ENCODE measurements around the gene CALD1. TPM values are rescaled to one million over a fixed set of nuclear protein-coding genes. Genes with fewer than 3 reads are reported as not detected.

CALD1 gene
- total RNA-seq, 2 donors from 2014 or later, result 307 to 314 TPM

DNA sequence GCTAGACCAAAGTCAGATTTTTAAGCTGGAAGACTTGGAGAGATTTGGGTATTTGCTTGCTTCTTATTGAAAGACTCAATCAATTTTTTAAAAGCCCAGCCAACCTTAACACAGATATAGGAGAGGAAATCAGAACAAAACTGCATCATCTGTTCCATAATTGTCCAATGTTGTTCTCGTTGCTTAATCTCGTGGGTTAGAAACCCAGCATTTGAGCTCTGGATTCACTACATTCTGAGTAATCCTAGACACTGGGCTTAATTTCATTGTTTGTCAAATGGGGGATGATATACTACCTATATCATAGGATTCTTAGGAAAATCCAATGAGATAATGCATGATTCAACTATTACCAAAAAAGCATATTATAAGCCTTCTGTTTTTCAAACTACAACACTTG lies 48.9 kb downstream of the CALD1 start:
- H3K4me1 ChIP-seq (replicated peaks), result no peaks in the 10 kb centered on the region
- H3K27ac ChIP-seq, result peak overlapping the region; percentile 31 to 50
- 81% methylated on average over 2 of the region's 2 CpGs for WGBS
- no peak overlapping the region for H3K4me3 ChIP-seq
- no peaks in the 10 kb centered on the region for H3K9me3 ChIP-seq
- intact Hi-C loops (cut with DNase I), result loop anchor here (5.0 kb wide), 1 partner anchor 46 kb away; no protein-coding TSS in a partner anchor
- no peaks in the 10 kb centered on the region for H3K27me3 ChIP-seq (replicated peaks; ENCODE audit: insufficient read depth)
- no peaks in the 10 kb centered on the region for H3K36me3 ChIP-seq
- DNase-seq (ENCODE audit: low spot score), result no peak
- TF ChIP-seq, protein P1, sequence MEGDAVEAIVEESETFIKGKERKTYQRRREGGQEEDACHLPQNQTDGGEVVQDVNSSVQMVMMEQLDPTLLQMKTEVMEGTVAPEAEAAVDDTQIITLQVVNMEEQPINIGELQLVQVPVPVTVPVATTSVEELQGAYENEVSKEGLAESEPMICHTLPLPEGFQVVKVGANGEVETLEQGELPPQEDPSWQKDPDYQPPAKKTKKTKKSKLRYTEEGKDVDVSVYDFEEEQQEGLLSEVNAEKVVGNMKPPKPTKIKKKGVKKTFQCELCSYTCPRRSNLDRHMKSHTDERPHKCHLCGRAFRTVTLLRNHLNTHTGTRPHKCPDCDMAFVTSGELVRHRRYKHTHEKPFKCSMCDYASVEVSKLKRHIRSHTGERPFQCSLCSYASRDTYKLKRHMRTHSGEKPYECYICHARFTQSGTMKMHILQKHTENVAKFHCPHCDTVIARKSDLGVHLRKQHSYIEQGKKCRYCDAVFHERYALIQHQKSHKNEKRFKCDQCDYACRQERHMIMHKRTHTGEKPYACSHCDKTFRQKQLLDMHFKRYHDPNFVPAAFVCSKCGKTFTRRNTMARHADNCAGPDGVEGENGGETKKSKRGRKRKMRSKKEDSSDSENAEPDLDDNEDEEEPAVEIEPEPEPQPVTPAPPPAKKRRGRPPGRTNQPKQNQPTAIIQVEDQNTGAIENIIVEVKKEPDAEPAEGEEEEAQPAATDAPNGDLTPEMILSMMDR (IDR thresholded peaks at IDR 0.05), result no peak
- TF ChIP-seq POLR2A (IDR thresholded peaks at IDR 0.05) (no peak), POLR2AphosphoS5 (IDR thresholded peaks at IDR 0.05) (no peak)

DNA sequence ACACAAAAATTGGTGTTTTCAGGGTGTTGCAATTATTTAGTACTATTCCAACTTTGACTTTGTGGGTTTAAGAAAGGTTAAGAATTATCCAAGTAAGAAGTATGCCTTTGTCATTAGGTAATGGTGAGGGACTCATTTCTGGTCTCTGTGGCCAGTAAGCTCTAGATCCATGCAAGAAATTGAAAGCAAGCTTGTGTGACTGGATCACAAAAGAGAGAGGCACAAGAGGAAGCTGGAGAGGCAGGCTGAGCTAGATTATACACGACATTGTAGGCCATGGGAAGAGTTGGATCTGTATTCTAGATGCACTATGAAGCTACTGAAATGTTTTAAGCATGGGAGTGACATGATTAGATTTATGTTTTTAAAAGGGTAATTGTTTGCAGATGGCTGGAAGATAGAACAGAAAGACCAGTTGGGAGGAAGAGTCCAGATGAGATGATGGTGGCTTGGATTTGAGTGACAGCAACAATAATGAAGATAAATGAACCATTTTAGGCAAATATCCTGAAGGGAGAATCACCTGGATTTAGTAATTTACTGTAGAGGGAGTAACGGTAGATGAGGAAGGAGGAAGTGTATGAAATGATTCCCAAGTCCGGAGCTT lies 50.0 kb downstream of the CALD1 start:
- TF ChIP-seq POLR2AphosphoS5 (IDR thresholded peaks at IDR 0.05), result no peak
- TF ChIP-seq POLR2A (IDR thresholded peaks at IDR 0.05), result no peak
- TF ChIP-seq, protein P1 (IDR thresholded peaks at IDR 0.05), result no peak

GRCh38 chr7:134831862-134832261 lies 52.4 kb downstream of the CALD1 start:
- H3K27ac ChIP-seq, result peak overlapping the region; percentile 14 to 18

More for the DNA sequence above, 50.0 kb downstream of the CALD1 start:
- Histone ChIP-seq H3K27me3 (replicated peaks; ENCODE audit: insufficient read depth) (no peaks in the 10 kb centered on the region), H3K9me3 (no peaks in the 10 kb centered on the region), H3K4me3 (no peak overlapping the region), H3K36me3 (no peaks in the 10 kb centered on the region), H3K4me1 (replicated peaks) (no peaks in the 10 kb centered on the region), H3K27ac (no peak overlapping the region)
- intact Hi-C loops (cut with DNase I), result loop anchor here (5.0 kb wide), 1 partner anchor 47 kb away; no protein-coding TSS in a partner anchor
- DNase-seq (ENCODE audit: low spot score), result no peak
- WGBS, result 75% methylated on average over 3 of the region's 3 CpGs

DNA sequence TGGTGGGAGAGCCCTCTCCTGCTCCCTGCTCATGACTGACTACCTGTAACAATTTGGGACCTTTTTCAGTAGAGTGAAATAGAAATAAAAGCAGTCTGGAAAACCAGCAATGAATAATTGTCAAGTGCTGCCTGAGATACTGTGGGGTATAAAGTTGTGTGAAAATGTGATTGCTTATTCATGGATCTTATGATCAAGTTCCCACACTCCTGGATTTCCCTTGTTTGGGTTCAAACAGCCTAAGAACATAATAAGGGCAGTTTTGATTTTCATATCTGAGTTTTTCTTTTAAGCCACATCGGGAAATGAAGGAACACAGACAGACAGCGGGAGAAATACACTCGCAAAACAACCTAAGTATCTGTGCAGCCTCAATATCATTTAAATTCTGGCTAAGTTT lies 52.9 kb downstream of the CALD1 start:
- no peaks in the 10 kb centered on the region for H3K27me3 ChIP-seq (replicated peaks; ENCODE audit: insufficient read depth)
- TF ChIP-seq POLR2A (IDR thresholded peaks at IDR 0.05) (no peak), POLR2AphosphoS5 (IDR thresholded peaks at IDR 0.05) (no peak)
- TF ChIP-seq, protein P1 (IDR thresholded peaks at IDR 0.05), result no peak
- no peak overlapping the region for H3K4me3 ChIP-seq
- peaks cover 5% of the 10 kb centered on the region for H3K4me1 ChIP-seq (replicated peaks)
- peak overlapping the region; percentile 14 to 18 for H3K27ac ChIP-seq
- DNase-seq (ENCODE audit: low spot score), result no peak
- no peaks in the 10 kb centered on the region for H3K36me3 ChIP-seq
- 70% methylated on average over 3 of the region's 3 CpGs for WGBS
- intact Hi-C loops (cut with DNase I), result no loop called here
- no peaks in the 10 kb centered on the region for H3K9me3 ChIP-seq

More at GRCh38 chr7:134831862-134832261, 52.4 kb downstream of the CALD1 start:
- intact Hi-C loops (cut with DNase I), result no loop called here
- H3K27me3 ChIP-seq (replicated peaks; ENCODE audit: insufficient read depth), result no peaks in the 10 kb centered on the region
- TF ChIP-seq, protein P1 (IDR thresholded peaks at IDR 0.05), result no peak
- TF ChIP-seq POLR2AphosphoS5 (IDR thresholded peaks at IDR 0.05) (no peak), POLR2A (IDR thresholded peaks at IDR 0.05) (no peak)
- H3K36me3 ChIP-seq, result no peaks in the 10 kb centered on the region
- 65% methylated on average over 15 of the region's 15 CpGs for WGBS
- H3K4me3 ChIP-seq, result no peak overlapping the region
- no peak for DNase-seq (ENCODE audit: low spot score)
- peaks cover 5% of the 10 kb centered on the region for H3K4me1 ChIP-seq (replicated peaks)
- H3K9me3 ChIP-seq, result no peaks in the 10 kb centered on the region

Measured in prostate gland (tissue), 2 donors.